ENCODE measurements around the gene CHST9.
"Not testable (repeated sequence)": the region's sequence is repeated elsewhere in the genome, so short reads cannot be mapped to it uniquely, and the experiment has no call there.

The CHST9 gene, protein sequence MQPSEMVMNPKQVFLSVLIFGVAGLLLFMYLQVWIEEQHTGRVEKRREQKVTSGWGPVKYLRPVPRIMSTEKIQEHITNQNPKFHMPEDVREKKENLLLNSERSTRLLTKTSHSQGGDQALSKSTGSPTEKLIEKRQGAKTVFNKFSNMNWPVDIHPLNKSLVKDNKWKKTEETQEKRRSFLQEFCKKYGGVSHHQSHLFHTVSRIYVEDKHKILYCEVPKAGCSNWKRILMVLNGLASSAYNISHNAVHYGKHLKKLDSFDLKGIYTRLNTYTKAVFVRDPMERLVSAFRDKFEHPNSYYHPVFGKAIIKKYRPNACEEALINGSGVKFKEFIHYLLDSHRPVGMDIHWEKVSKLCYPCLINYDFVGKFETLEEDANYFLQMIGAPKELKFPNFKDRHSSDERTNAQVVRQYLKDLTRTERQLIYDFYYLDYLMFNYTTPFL

DNA sequence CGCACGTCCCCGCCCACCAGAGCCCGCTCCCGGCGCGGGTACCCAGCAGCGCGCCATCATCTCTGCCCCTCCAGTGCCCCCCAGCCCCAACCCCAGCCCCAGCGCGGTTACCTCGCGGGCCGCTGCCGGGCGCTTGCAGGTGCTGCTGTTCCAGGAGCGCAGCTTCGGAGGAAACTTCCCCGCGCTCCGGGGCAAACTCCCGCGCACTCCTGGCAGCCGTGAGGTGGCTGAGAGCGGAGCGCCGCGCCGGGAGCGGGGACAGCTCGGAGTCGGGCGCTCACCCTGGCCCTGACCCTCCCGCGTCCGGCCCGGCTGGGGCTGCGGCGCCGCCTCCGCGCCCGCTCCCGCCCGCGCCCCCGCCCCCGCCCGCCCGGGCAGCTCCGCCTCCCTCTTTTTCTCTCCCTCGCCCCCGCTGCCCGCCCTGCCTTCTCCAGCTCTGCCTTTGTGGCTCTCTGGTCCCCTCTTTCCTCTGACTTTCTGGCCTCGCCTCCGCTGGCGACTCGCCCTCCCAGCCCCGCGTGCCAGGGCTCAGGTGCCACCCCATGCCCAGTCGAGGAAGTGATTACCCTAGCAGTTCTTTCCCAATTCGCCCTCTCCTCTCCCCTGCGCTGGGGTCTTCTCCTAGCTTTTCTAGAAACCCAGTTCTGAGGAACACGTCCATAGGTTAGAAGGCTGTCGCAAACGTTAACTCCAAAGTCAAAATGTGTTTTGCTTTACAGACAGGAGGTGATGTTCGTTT, at the start of gene CHST9:
CHST9 (minus strand) TSS at position 284 of the 739 bp plus-strand sequence. CDS start 42,499 bp downstream, outside the sequence.
- DNase-seq = no peak

DNA sequence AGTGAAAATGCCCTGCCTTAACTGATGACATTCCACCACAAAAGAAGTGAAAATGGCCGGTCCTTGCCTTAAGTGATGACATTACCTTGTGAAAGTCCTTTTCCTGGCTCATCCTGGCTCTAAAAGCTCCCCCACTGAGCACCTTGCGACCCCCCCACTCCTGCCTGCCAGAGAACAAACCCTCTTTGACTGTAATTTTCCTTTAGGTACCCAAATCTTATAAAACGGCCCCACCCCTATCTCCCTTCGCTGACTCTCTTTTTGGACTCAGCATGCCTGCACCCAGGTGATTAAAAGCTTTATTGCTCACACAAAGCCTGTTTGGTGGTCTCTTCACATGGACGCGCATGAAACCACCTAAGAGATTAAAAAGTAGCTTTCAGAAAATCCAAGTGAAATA, 47.2 kb upstream of the CHST9 start:
- DNase-seq = not testable (repeated sequence)

DNA sequence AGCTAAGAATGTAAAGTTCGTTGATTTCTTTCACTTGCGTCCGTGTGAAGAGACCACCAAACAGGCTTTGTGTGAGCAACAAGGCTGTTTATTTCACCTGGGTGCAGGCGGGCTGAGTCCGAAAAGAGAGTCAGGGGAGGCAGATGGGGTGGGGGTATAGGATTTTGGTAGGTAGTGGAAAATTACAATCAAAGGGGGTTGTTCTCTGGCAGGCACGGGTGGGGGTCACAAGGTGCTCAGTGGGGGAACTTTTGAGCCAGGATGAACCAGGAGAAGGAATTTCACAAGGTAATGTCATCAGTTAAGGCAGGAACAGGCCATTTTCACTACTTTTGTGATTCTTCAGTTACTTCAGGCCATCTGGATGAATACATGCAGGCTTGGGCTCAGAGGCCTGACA, 46.6 kb upstream of the CHST9 start:
- not testable (repeated sequence) for DNase-seq

DNA sequence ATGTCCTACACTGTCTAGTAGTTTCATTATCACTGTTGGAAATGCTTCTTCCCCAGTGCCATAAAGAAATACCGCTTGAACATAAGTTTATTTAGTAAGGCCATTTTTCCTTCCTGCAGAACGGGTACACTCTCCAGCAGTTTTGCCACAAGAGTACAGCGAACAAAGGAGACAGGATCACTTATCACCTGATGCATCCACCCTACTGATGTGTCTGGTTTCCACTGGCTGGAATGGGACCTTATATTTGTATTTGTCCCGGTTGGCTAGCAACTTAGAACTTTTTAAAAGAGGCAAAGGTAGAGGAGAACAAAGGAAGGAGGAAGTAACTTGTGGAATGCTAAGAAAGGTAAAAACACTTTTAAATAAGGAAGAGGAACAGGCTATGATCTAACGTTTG, 46.1 kb upstream of the CHST9 start:
- DNase-seq = not testable (repeated sequence)

DNA sequence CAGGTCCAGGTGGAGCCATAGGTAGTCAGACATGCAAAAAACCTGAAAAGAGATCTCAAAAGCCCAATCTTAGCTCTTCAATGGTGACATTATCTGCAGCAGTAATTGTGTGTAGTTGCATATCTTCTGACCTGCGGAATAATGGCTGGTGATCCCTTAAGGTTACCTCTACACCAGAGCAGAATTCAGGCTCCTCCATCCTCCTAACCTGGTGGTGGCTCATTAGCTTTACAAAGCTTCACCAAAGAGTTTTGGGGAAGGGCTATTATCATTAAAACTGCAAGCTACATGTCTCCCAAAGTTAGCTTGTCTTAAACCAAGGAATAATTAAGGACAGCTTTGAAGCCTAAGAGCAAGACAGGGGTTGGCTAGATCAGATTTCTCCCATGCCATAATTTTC, 42.6 kb upstream of the CHST9 start:
- no peak for DNase-seq

DNA sequence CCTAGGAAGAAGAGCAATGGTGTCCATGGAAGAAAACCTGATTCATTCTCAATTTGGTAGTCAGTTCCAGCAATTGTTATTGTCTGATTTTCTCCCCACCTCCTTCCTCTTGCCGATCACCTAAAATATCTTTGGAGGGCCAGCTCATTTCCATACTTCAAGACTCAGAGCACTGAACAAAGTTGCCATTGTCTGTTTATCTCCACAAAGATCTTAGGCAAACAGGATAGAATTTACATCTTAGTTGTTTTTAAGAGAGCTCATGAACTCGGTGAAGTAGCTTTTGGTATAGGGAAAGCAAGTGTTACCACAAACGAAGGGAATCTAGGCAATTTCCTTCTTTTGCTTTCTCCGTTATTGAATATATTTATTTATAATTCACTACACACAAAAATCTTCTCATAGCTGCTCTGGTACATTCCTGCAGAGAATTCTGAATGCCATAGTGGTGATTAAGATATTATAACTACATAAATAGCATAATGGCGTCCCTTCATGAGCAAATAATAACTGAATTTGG, 41.5 kb upstream of the CHST9 start:
- no peak for DNase-seq

DNA sequence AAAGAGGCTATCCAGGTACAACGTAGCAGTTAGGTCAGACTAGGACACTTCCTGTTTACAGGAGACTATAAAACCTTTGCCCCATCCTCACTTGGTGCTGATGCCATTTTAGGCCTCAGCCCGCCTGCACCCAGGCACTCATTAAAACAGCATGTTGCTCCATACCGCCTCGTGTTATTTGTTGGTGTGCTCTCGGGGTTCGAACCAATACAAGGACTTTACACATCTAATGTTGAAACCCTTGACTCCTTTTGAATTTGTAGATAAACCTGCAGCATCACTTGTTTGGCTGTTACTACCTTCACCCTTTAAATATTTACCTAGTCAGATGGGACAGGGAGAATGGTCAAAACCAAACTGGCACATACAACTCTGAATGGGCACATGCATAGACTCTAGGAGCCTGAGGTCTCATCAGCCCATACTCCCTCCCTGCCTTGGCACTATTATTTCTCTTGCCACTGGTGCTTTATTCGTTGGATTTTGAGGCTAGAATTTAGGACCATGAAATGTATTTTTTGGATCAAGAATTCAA, 40.9 kb upstream of the CHST9 start:
- DNase-seq = no peak

DNA sequence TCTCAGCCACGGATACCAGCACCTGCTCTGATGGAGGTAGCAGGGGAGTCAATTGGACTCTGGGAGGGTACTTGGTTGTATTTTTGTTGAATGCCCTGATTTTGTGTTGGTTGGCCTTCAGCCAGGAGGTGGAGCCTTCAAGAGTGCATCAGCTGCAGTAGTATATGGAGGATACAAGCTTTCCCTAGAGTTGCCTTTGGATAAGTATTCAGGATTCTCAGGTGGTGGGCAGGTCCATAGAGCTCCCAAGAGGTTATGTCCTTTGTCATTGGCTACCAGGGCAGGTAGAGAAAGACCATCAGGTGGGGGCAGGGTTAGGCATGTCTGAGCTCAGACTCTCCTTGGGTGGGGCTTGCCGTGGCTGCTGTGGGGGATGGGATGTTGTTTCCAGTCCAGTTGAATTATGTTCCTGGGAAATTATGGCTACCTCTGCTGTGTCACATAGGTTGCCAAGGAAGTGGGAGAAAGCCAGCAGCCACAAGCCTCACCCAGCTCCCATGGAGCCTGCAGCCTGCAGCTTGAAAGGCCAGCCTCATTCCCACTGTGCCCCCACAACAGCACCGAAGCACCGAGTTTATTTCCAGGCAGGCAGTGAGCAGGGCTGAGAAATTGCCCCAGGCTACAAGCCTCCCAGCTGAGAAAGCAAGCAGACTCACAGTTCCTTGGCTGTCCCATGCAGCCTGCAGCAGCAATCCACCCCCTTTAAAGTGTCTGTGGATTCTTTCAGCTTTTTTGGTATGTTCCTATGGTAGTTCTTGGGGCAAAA, 38.6 kb upstream of the CHST9 start:
- DNase-seq = no peak

DNA sequence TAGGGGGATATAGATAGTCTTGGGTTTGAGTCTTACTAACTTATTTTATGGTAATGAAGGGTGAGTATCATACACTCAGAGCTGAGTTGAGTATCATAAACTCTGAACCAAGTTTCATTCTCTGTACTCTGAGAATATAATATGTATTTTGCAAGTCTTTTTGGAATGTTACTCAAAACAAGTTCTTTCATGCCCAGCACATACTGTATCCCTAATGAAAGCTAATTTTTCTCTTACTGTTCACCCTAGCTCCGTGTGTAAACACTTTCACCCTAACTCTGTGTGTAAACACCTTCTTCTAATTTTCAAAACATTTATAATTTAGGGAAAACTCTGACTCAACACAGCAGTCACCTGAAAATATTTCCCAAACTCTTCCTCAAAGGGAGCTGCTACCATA, 29.7 kb upstream of the CHST9 start:
- no peak for DNase-seq

DNA sequence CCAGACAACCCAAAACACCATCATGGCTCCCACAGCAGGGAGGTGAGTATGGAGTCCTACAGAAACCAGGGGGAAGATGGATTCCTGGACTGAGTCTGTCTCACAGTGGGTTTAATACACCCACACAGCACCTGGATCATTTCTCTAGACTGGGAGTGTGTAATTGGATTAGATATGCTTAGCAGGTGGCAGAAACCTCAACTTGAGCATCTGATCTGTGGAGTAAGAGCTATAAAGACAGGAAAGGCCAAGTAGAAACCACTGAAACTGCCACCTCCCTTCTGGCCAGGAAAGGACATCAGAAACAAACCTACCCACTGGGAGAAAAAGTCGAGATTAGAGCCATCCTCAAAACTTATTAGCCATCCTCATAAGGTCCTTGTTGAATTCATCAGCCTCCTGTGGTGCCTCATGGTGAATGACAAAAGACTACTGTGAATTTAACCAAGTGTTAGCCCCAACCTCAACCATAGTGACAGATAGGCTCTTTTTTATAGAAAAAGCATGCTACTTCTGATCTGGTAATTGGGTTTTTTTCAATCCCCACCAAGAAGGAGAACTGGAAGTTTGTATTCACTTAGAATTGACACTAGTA, 28.1 kb upstream of the CHST9 start:
- no peak for DNase-seq

DNA sequence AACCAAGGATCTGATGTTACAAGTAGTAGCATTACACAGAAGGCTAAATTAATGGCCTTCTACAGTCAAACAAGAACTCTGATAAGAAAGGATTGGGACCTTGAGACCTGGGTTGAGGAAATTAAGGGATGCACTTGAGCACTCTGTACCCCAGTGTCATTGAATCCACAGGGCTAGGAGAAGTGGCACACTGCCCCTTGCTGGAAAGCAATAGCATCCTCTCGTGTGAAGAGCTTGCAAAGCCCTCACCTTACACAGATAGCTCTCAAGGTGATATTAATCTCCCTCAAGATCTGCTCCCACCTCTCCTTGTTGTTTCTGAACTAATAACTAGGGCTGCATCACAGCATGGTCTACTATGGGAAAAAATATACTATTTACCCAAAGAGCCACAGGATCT, 26.5 kb upstream of the CHST9 start:
- DNase-seq = no peak

DNA sequence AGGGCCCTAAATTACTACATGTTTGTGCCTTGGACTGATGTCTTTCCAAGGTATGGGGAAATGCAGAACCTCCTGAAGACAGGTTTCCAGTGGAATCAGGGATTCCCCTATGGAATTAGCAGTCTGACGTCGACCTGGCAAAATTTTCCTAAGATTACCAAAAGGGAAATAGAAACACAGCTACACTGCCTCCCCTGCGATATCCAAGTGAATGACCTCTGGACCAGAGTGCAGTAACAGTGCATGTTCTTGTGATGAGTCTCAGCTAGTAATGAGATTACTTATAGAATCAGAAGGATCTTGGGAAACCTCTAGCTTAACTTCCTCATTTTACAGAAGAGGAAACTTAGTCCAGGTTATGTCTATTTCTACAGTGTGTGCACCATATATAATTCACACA, 21.3 kb upstream of the CHST9 start:
- DNase-seq = no peak

DNA sequence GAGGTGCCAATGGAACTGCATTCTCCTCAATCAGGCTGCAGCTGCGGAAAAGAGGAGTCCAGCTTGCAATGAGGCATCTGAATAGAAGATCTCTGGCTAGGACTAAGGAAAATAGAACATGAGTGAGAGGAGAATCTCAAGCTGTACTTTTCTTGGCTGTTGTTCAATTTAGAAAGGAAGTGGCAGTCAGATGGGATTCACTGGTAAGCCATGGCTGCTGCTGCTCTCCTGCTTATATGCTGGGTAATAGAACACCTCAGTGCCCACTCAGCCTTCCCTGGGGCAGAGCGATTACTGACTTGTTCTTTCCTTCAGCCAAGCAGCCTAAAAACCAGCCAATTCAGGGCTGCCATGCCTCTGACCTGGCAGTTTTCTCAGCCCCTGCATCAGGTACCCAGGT, 17.6 kb upstream of the CHST9 start:
- no peak for DNase-seq

DNA sequence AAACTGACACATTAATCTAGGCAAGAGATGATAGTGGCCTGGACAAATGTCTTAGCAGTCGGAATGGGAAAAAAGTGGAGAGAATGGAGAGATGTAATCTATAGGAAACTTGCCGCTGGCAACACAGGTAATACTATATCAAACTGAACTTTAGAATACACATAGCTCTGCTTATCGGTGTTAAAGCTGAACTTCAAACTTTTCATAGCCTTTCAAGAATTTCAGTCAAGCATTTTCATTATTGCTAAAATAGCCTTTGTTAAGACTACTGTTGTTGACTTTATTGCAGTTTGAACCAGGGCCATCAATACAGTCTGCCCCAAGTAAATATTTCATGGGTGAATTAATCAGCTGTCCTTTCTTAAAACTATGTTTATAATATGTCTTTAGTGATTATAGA, 12.9 kb upstream of the CHST9 start:
- DNase-seq = no peak

DNA sequence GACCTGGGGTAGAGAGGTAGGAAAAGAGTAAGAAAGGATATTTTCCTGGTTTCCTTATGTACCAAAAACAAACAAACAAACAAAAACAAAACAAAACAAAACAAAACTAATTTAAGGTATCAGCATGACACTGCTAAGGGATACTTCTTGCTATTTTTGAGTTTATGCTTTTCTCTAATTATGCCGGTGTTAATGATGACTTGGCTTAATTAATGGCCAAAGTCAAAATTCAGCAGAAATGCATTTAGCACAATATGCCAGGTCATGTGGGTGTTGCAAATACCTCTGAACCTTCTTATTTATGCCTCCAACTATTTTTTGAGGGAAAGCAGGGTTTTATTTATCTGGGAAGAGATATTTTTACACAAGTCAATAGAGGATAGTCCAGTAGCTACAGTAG, 3.2 kb upstream of the CHST9 start:
- DNase-seq = no peak

DNA sequence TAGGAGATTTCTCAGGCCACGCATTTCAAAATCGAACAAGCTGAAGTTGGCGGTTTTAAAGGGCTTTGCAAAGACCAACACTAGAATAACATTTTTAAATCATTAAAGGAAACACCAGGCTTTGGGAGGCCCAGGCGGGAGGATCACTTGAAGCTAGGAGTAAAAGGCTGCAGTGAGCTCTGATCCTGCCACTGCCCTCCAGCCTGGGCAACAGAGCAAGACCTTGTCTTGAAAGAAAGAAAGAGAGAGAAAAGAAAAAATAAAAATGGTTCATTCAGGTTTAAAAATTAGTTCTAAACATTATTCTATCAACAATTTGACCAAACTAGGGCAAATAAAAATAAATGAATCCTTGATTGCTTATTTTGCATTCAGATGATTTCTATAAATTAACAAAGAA, 789 bp upstream of the CHST9 start:
- DNase-seq = no peak

DNA sequence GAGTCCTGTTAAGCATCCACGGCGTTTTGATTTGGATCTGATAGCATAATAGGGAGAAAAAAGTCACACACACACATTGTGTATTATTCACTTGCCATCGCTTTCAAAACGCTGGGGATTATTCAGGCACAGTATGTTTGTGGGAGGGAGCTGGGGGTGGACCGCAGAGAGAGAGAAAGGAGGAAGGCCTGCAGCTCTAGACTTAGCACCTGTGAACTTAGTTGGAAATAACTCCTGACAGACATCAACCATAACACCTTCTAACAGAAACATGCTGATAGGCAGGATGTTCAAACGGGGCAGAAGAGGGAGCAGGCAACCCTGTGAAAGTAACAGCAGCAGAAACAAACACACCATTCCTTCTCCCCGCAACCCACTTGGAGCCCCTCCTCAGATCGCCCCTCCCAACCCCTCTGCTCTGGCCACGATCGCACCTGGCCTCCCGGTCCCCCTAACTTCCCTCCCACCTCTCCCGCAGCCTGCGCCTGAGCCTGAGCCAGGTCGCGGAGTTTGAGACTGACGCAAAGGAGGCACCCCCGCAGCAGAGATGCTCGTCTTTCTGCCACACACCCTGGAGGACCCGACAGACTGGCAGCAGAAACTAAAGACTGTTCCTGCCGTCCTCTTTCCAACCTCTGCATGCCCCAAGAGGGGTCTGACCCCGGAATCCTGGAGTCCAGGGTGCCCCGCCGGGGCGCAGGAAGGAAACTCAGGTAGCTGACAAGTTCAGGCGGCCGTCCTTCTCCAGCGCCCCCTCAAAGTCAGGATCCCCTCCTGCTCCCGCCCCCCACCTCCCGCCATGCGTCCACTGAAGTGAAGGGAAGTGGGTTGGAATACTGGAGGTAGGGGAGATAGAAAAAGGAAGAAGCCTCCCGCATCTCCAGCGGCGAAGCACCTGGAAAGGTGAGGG, 738 bp downstream of the CHST9 start:
- no peak for DNase-seq

DNA sequence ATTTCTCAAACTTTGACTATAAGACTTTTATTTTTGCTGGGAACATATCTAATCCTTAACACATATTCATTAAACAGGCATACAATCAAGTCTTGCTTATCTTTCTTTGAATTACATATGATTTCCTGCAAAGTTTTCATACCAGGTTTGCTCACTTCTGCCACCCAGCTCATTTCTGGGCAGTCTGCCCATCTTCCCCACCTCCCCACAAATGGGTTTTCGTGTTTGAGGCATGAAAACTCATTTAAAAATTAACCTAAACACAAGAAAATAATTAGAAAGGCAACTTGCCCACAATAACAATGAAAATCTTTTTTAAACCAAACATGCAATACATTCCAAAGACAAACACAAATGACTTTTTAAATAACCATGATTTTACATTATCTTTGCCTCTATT, 3.4 kb downstream of the CHST9 start:
- DNase-seq = no peak

DNA sequence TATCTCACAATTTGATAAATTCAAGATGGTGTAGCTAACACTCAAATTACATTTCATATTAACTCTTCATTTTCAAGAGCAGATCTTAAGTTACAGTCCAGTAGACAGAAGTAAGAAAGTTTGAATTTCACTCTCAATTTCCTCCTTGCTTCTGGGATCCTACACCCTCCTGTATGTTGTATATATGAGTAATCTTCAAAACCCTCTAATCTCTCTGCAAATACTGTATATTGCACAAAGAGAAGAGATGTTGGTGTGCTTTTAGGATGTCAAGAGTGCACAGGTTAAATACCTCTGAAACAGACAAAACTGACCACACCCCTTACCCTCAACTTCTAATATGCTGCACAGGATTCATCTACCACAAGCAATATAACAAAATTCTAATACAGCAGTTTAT, 6.7 kb downstream of the CHST9 start:
- DNase-seq = no peak

DNA sequence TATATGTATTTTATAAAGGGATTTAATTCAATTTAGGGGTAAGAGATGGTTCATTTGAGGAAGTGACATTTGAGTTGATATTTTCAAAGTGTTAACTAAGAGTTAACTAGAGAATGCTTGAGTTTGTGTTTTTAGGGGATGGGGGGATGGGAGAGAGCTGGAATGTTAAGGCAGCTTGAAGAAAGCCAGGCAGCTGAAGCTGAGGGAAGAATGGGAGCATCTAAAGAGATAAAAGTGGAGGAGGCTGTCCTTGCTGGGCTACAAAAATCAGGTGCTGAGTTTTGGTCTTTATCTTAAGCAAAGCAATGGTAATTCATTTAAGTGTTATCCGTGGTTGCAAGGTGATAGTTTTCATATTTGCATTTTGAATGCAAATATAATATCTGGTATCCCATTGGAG, 9.2 kb downstream of the CHST9 start:
- DNase-seq = no peak

DNA sequence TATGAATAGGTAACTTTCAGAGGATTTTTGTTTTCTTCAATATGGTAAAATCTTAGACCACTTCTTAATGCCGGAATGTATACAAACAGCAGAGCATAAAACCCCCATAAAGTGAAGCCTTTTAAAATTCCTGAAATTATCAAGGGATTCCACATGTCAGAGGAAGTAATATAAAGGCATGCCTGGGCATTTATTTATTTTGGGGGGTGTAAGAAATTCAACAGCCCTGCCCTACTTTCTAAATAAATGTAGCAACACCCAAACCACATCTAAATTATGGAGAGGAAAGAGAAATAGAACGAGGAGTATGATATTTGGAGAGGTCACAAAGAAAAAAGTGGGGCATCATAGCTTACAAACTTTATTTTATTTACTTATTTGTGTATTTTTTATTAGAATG, 9.9 kb downstream of the CHST9 start:
- DNase-seq = no peak

DNA sequence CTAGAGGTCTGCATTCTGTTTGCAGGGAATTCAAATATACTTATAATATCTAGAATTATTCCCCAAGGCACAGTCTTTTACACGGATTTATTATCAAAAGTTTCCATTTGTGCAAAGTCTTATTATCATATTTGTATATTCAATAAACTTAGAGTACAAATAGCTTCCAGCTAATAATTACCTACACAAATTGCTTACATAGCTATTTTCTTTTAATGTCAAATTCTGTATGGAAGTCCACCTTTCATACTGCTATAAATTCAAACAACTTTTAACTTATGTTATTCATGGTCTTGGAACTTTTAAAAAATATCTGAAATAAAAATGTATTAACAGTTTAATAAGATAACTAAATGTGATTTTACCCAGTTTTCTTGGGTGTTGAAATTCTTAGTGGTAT, 13.1 kb downstream of the CHST9 start:
- DNase-seq = no peak

Data from stimulated activated naive CD4-positive, alpha-beta T cell treated with Interleukin-2 at 50 U/mL for 16 hours (primary cell).